Fibroblast of skin of scalp (primary cell): ENCODE results near the gene TBCEL.

Experiments
- DNase-seq: peaks from one replicate; pipeline ENCODE4 v3.0.0-alpha.2; 2013

Gene TBCEL

GRCh38 chr11:121066623-121067022 lies 42.7 kb downstream of the TBCEL start:
- DNase-seq: no peak

GRCh38 chr11:121067026-121067425 lies 43.1 kb downstream of the TBCEL start:
- no peak for DNase-seq

- DNase-seq: no peak
These were observed 43.6 kb downstream of the TBCEL start for GRCh38 chr11:121067453-121067852.

- no peak for DNase-seq
These were observed 44.2 kb downstream of the TBCEL start for GRCh38 chr11:121067962-121068647.

- DNase-seq: no peak
These were observed 44.9 kb downstream of the TBCEL start for GRCh38 chr11:121068787-121069186.

- no peak for DNase-seq
These were observed 47.3 kb downstream of the TBCEL start for GRCh38 chr11:121070951-121071845.

- no peak for DNase-seq
These were observed 48.0 kb downstream of the TBCEL start for GRCh38 chr11:121071846-121072450.

GRCh38 chr11:121081321-121081720 lies 57.4 kb downstream of the TBCEL start:
- no peak for DNase-seq

- DNase-seq: no peak
These were observed 58.3 kb downstream of the TBCEL start for GRCh38 chr11:121082219-121082618.

- DNase-seq: peak; percentile 13
These were observed 58.8 kb downstream of the TBCEL start for GRCh38 chr11:121082670-121083069.

- peak; percentile 33 for DNase-seq
These were observed 63.0 kb downstream of the TBCEL start for GRCh38 chr11:121086866-121087265.

GRCh38 chr11:121089566-121089965 lies 65.7 kb downstream of the TBCEL start:
- no peak for DNase-seq

GRCh38 chr11:121090145-121090721 lies 66.3 kb downstream of the TBCEL start:
- no peak for DNase-seq

GRCh38 chr11:121091492-121092152 lies 67.7 kb downstream of the TBCEL start:
- DNase-seq: no peak

- DNase-seq: no peak
These were observed 71.7 kb downstream of the TBCEL start for GRCh38 chr11:121095561-121095960.

GRCh38 chr11:121099364-121099763 lies 75.5 kb downstream of the TBCEL start:
- DNase-seq: no peak

- DNase-seq: no peak
These were observed 76.0 kb downstream of the TBCEL start for GRCh38 chr11:121099885-121100284.

GRCh38 chr11:121100943-121101342 lies 77.0 kb downstream of the TBCEL start, which contains the start of gene TECTA:
TSS of gene TECTA (plus strand) at chr11:121101243. CDS start at chr11:121102666, 1,423 bp downstream.
- no peak for DNase-seq

- DNase-seq: no peak
These were observed 80.4 kb downstream of the TBCEL start for GRCh38 chr11:121104312-121104762.

- no peak for DNase-seq
These were observed 81.2 kb downstream of the TBCEL start for GRCh38 chr11:121105063-121105480.

- no peak for DNase-seq
These were observed 81.7 kb downstream of the TBCEL start for GRCh38 chr11:121105481-121106195.

GRCh38 chr11:121106812-121107211 lies 82.9 kb downstream of the TBCEL start:
- no peak for DNase-seq
